Panc1 (cell line): Measurements from ENCODE around the gene ZNF684.

Source experiments
- POLR2AphosphoS5 ChIP-seq: IDR thresholded peaks from 2 replicates; pipeline ENCODE4 v1.6.1; 2012; ENCODE audit warnings: mild to moderate bottlenecking, low read depth, low read length, moderate library complexity
- TF ChIP-seq, protein P1 (sequence below): fragments of 450-650 bp; IDR thresholded peaks from 2 replicates; pipeline ENCODE4 v1.5.1; 2017; ENCODE audit warnings: mild to moderate bottlenecking
- TF ChIP-seq, protein P2 (sequence below), 2 experiments: IDR thresholded peaks; 2 replicates each; pipeline ENCODE4 v1.6.1; 2011 to 2012; ENCODE audit warnings: low read depth in 2 of 2, control low read depth in 1 of 2, low read length in 1 of 2, mild to moderate bottlenecking in 1 of 2, moderate library complexity in 1 of 2; ENCODE audit not compliant: insufficient read depth in 1 of 2

DNA sequence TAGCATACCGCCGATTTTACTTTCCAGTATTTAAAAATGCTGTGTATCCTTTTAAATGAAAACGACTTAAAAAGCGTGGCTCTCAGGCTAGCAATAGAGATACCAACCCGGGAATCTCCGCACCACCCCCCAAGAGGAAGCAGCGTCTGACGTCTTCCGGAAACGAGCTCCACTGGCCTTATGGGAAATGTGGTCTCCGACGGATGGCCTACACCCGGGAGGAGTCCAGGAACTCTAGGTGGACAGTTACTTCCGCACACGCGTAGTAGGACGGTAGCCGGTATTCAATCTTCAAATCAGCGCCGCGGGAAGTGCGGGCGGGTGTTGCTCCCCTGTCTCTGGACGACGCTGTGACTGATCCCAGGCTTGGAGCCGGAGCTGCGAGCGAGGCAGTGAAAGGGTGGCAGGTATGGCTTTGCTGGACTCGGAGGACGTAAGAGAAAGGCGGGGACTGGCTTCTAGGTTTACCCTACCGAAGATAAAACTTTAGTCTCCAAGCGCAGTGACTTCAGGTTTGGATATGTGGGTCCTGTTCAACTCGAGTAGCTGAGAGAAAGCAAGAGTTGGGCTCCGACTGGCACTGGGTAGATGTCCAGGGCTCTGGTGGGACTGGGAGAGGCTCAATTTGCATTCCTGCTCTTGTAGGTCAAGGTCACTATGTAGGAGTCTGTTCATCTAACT, at the start of gene ZNF684:
- TF ChIP-seq, protein P1, sequence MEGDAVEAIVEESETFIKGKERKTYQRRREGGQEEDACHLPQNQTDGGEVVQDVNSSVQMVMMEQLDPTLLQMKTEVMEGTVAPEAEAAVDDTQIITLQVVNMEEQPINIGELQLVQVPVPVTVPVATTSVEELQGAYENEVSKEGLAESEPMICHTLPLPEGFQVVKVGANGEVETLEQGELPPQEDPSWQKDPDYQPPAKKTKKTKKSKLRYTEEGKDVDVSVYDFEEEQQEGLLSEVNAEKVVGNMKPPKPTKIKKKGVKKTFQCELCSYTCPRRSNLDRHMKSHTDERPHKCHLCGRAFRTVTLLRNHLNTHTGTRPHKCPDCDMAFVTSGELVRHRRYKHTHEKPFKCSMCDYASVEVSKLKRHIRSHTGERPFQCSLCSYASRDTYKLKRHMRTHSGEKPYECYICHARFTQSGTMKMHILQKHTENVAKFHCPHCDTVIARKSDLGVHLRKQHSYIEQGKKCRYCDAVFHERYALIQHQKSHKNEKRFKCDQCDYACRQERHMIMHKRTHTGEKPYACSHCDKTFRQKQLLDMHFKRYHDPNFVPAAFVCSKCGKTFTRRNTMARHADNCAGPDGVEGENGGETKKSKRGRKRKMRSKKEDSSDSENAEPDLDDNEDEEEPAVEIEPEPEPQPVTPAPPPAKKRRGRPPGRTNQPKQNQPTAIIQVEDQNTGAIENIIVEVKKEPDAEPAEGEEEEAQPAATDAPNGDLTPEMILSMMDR = no peak
- TF ChIP-seq, protein P2, sequence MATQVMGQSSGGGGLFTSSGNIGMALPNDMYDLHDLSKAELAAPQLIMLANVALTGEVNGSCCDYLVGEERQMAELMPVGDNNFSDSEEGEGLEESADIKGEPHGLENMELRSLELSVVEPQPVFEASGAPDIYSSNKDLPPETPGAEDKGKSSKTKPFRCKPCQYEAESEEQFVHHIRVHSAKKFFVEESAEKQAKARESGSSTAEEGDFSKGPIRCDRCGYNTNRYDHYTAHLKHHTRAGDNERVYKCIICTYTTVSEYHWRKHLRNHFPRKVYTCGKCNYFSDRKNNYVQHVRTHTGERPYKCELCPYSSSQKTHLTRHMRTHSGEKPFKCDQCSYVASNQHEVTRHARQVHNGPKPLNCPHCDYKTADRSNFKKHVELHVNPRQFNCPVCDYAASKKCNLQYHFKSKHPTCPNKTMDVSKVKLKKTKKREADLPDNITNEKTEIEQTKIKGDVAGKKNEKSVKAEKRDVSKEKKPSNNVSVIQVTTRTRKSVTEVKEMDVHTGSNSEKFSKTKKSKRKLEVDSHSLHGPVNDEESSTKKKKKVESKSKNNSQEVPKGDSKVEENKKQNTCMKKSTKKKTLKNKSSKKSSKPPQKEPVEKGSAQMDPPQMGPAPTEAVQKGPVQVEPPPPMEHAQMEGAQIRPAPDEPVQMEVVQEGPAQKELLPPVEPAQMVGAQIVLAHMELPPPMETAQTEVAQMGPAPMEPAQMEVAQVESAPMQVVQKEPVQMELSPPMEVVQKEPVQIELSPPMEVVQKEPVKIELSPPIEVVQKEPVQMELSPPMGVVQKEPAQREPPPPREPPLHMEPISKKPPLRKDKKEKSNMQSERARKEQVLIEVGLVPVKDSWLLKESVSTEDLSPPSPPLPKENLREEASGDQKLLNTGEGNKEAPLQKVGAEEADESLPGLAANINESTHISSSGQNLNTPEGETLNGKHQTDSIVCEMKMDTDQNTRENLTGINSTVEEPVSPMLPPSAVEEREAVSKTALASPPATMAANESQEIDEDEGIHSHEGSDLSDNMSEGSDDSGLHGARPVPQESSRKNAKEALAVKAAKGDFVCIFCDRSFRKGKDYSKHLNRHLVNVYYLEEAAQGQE (IDR thresholded peaks at IDR 0.05; ENCODE audit: insufficient read depth in 1 of 2, low read depth in 2 of 2, low read length in 1 of 2) = no peak
- TF ChIP-seq POLR2AphosphoS5 = peak; percentile 93
